ENCODE data around the gene RRAGB. TPM values are rescaled to one million over a fixed set of nuclear protein-coding genes. Genes with fewer than 3 reads are reported as not detected.
"Not testable (repeated sequence)": the region's sequence is repeated elsewhere in the genome, so short reads cannot be mapped to it uniquely, and the experiment has no call there.

Gene RRAGB
- total RNA-seq, 1 donor = 25.0 TPM

GRCh38 chrX:55767100-55767499 is 49.6 kb downstream of the RRAGB start:
- no peak overlapping the region for H3K4me3 ChIP-seq (ENCODE audit: low read depth, low read length)
- peak; percentile 5 for DNase-seq (ENCODE audit: low read depth)
- no peak for TF ChIP-seq CTCF (IDR thresholded peaks at IDR 0.05; ENCODE audit: insufficient read depth, low read depth, low read length)

- peak; percentile 20 for DNase-seq (ENCODE audit: low read depth)
- H3K4me3 ChIP-seq (ENCODE audit: low read depth, low read length) = not testable (repeated sequence)
Observed at GRCh38 chrX:55774419-55774818, 56.9 kb downstream of the RRAGB start.

GRCh38 chrX:55777596-55777995 is 60.0 kb downstream of the RRAGB start:
- no peak for TF ChIP-seq CTCF (IDR thresholded peaks at IDR 0.05; ENCODE audit: insufficient read depth, low read depth, low read length)
- no peak overlapping the region for H3K4me3 ChIP-seq (ENCODE audit: low read depth, low read length)
- DNase-seq (ENCODE audit: low read depth) = no peak

- TF ChIP-seq CTCF (IDR thresholded peaks at IDR 0.05; ENCODE audit: insufficient read depth, low read depth, low read length) = no peak
- DNase-seq (ENCODE audit: low read depth) = peak; percentile 6
- H3K4me3 ChIP-seq (ENCODE audit: low read depth, low read length) = no peak overlapping the region
Observed at GRCh38 chrX:55778322-55778721, 60.8 kb downstream of the RRAGB start.

GRCh38 chrX:55783723-55784122 is 66.2 kb downstream of the RRAGB start:
- no peak overlapping the region for H3K4me3 ChIP-seq (ENCODE audit: low read depth, low read length)
- TF ChIP-seq CTCF (IDR thresholded peaks at IDR 0.05; ENCODE audit: insufficient read depth, low read depth, low read length) = no peak
- no peak for DNase-seq (ENCODE audit: low read depth)

- no peak overlapping the region for H3K4me3 ChIP-seq (ENCODE audit: low read depth, low read length)
- no peak for DNase-seq (ENCODE audit: low read depth)
- no peak for TF ChIP-seq CTCF (IDR thresholded peaks at IDR 0.05; ENCODE audit: insufficient read depth, low read depth, low read length)
Observed at GRCh38 chrX:55787063-55787462, 69.5 kb downstream of the RRAGB start.

- no peak for TF ChIP-seq CTCF (IDR thresholded peaks at IDR 0.05; ENCODE audit: insufficient read depth, low read depth, low read length)
- H3K4me3 ChIP-seq (ENCODE audit: low read depth, low read length) = no peak overlapping the region
- DNase-seq (ENCODE audit: low read depth) = no peak
Observed at GRCh38 chrX:55787727-55788126, 70.2 kb downstream of the RRAGB start.

All from fibroblast of villous mesenchyme (primary cell).